Keratinocyte (primary cell): ENCODE data around the gene LGI4. TPM values are rescaled to one million over a fixed set of nuclear protein-coding genes. Genes with fewer than 3 reads are reported as not detected.

ENCODE experiments used
- DNase-seq: peaks from one replicate; pipeline ENCODE4 v3.0.0-alpha.2; 2011; ENCODE audit warnings: low read depth, missing footprints, low spot score
- FAIRE-seq: peaks from 2 replicates; lab custom pipeline; 2011; peaks lifted over from hg19 to GRCh38; lab: Jason Lieb, UNC
- H2AFZ ChIP-seq: 2 replicates; pipeline ENCODE4 v1.6.0; 2012; ENCODE audit warnings: low read length, control low read depth, inconsistent platforms; ENCODE audit not compliant: control insufficient read depth
- H3K27ac ChIP-seq: 2 replicates; pipeline ENCODE4 v1.5.1; 2011; ENCODE audit warnings: low read length; ENCODE audit not compliant: control insufficient read depth, insufficient read depth
- H3K27me3 ChIP-seq: 3 replicates; pipeline ENCODE4 v1.6.0; 2011; ENCODE audit warnings: low read length; ENCODE audit not compliant: control insufficient read depth, insufficient read depth; ENCODE audit errors: extremely low read depth
- H3K36me3 ChIP-seq, 2 experiments: 2 replicates in 1 of 2; 3 replicates in 1 of 2; pipeline ENCODE4 v1.5.1; 2011; ENCODE audit warnings: low read length in 2 of 2, mild to moderate bottlenecking in 1 of 2; ENCODE audit not compliant: control insufficient read depth in 2 of 2, insufficient read depth in 2 of 2; ENCODE audit errors: extremely low read depth in 1 of 2
- H3K4me1 ChIP-seq: 3 replicates; pipeline ENCODE4 v1.5.1; 2011; ENCODE audit warnings: low read length; ENCODE audit not compliant: control insufficient read depth, insufficient read depth; ENCODE audit errors: extremely low read depth
- H3K4me2 ChIP-seq: 3 replicates; pipeline ENCODE4 v1.6.0; 2011; ENCODE audit warnings: low read depth, low read length; ENCODE audit not compliant: control insufficient read depth, insufficient read depth; ENCODE audit errors: extremely low read depth
- H3K4me3 ChIP-seq, 3 experiments: fragments of 200-600 bp in 1 of 3; sonication (generic) in 1 of 3; 2 replicates in 2 of 3; 3 replicates in 1 of 3; pipeline ENCODE4 v1.5.1; 2011 to 2016; ENCODE audit warnings: low read length in 3 of 3, mild to moderate bottlenecking in 3 of 3, control low read depth in 2 of 3, inconsistent platforms in 1 of 3, low read depth in 1 of 3, mixed read lengths in 1 of 3, mixed run types in 1 of 3, moderate library complexity in 1 of 3; ENCODE audit not compliant: control insufficient read depth in 2 of 3, insufficient read depth in 2 of 3; ENCODE audit errors: extremely low read depth in 1 of 3
- H3K79me2 ChIP-seq: 2 replicates; pipeline ENCODE4 v1.6.0; 2012; ENCODE audit warnings: low read length; ENCODE audit not compliant: control insufficient read depth, insufficient read depth
- H3K9ac ChIP-seq: 3 replicates; pipeline ENCODE4 v1.6.0; 2011; ENCODE audit warnings: low read length; ENCODE audit not compliant: control insufficient read depth, insufficient read depth; ENCODE audit errors: extremely low read depth
- H3K9me1 ChIP-seq: 3 replicates; pipeline ENCODE4 v1.6.0; 2011; ENCODE audit warnings: low read length; ENCODE audit not compliant: control insufficient read depth, insufficient read depth; ENCODE audit errors: extremely low read depth
- H3K9me3 ChIP-seq: 2 replicates; pipeline ENCODE4 v1.5.1; 2012; ENCODE audit warnings: low read depth, low read length; ENCODE audit not compliant: control insufficient read depth
- H4K20me1 ChIP-seq: 3 replicates; pipeline ENCODE4 v1.6.0; 2011; ENCODE audit warnings: low read length; ENCODE audit not compliant: control insufficient read depth, insufficient read depth; ENCODE audit errors: extremely low read depth
- CTCF ChIP-seq, 3 experiments: IDR thresholded peaks in 1 of 3; conservative IDR thresholded peaks in 1 of 3; optimal IDR thresholded peaks in 1 of 3; 2 replicates in 2 of 3; 3 replicates in 1 of 3; pipeline versions ENCODE3 to v1.5.1; 2011; ENCODE audit warnings: low read length in 3 of 3, mild to moderate bottlenecking in 3 of 3, moderate library complexity in 2 of 3, control low read depth in 1 of 3, inconsistent platforms in 1 of 3; ENCODE audit not compliant: insufficient read depth in 2 of 3; ENCODE audit errors: extremely low read depth in 1 of 3
- EZH2 ChIP-seq: IDR thresholded peaks from one replicate; pipeline ENCODE4 v1.6.1; 2012; ENCODE audit warnings: inconsistent platforms, mild to moderate bottlenecking, low read length, moderate library complexity
- dilution Hi-C: fragments of 300-500 bp; cut with MboI; formaldehyde crosslinking; loops from one replicate; pipeline ENCODE4 v1.7.0; 2020; ENCODE audit warnings: low sequenced_read_pairs; ENCODE audit not compliant: extremely low pct_ligation_motif_present
- polyA plus RNA-seq, 5 experiments: library from polyadenylated mRNA; depleted of rRNA in 3 of 5; stranded (reverse) in 3 of 5; stranded (forward) in 1 of 5; unstranded in 1 of 5; fragments of >200 nt; gene quantifications; 1 replicate in 1 of 5; 2 replicates in 3 of 5; 3 replicates in 1 of 5; pipeline versions ENCODE4 v1.2.1 to v1.2.3, GENCODE V29; 2011 to 2012; ENCODE audit warnings: missing spikeins in 2 of 5, low read depth in 1 of 5, low replicate concordance in 1 of 5

Gene LGI4
- polyA plus RNA-seq, 1 donor (not counting 4 experiments of a cell fraction or from before 2014, with no cell fraction given), result 0.01 TPM

DNA sequence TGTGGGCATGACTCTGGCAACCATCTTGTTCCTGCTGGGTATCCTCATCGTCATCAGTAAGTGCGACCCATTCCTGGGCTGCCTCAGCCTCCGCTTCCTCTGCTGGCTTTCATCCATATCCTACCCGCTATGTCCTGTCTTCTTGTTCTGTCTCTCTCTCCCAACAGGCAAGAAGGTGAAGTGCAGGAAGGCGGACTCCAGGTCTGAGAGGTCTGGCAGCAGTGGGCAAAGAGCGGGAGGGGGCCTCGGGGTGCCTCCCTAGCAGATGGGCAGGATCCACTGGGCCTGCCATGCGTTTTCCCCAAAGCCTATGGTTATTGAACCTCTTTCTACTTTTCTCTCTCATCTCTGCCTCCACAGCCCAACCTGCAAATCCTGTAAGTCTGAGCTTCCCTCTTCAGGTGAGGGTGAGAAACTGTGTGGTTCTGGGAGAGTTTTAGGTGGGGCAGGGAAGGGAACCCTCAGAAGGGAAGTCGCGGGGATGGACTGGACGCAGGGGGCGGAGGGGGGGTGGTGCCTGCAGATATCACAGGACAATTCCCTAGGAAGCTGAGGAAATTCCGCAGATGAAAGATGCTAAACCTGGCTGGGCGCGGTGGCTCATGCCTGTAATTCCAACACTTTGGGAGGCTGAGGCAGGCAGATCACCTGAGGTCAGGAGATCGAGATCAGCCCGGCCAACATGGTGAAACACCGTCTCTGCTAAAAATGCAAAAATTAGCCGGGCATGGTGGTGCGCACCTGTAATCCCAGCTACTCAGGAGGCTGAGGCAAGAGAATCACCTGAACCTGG is 16.6 kb upstream of the LGI4 start:
- Histone ChIP-seq H3K4me1 (peaks cover 19% of the 10 kb centered on the region), H3K4me2 (no peak overlapping the region), H3K27me3 (no peaks in the 10 kb centered on the region), H3K9me3 (no peaks in the 10 kb centered on the region), H3K79me2 (peaks cover 20% of the 10 kb centered on the region), H3K27ac (no peak overlapping the region), H4K20me1 (no peaks in the 10 kb centered on the region), H3K9ac (no peak overlapping the region), H3K36me3 (peaks cover 0 to 3% of the 10 kb centered on the region in 2 experiments), H3K4me3 (no peak overlapping the region), H2AFZ (no peak overlapping the region), H3K9me1 (no peaks in the 10 kb centered on the region)
- DNase-seq (no peak), FAIRE-seq (no peak)
- TF ChIP-seq EZH2, result no peak
- TF ChIP-seq CTCF (optimal IDR thresholded peaks at IDR 0.05 in 1 of 3, IDR thresholded peaks at IDR 0.05 in 1 of 3, conservative IDR thresholded peaks at IDR 0.05 in 1 of 3; ENCODE audit: extremely low read depth in 1 of 3, insufficient read depth in 2 of 3, low read length in 3 of 3), result no peak
- dilution Hi-C loops, result no loop called here

DNA sequence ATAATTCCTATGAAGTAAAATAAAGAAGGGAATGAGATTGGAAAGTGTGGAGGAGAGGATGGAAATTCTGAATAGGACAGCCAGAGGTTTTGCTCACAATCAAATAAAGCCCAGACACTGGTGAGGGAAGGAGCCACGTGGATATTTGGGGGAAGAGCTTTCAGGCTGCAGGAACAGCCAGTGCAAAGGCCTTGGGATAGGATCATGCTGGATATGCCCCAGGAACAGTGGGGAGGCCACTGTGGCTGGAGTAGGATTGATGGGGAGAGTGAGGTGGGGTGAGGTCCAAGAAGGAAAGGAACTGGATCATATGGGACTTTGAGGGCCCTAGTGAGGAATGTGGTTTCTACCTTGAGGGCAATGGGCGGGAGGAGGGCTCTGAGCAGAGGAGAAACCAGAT is 15.6 kb upstream of the LGI4 start:
- Histone ChIP-seq H3K4me2 (no peak overlapping the region), H3K9ac (no peak overlapping the region), H3K9me3 (no peaks in the 10 kb centered on the region), H3K27ac (no peak overlapping the region), H3K27me3 (no peaks in the 10 kb centered on the region), H3K4me3 (no peak overlapping the region), H3K79me2 (peaks cover 9% of the 10 kb centered on the region), H2AFZ (no peak overlapping the region), H3K36me3 (no peaks in the 10 kb centered on the region), H3K4me1 (peaks cover 10% of the 10 kb centered on the region), H4K20me1 (no peaks in the 10 kb centered on the region), H3K9me1 (no peaks in the 10 kb centered on the region)
- FAIRE-seq, result no peak
- no peak for DNase-seq
- dilution Hi-C loops, result no loop called here
- no peak for TF ChIP-seq CTCF (optimal IDR thresholded peaks at IDR 0.05 in 1 of 3, IDR thresholded peaks at IDR 0.05 in 1 of 3, conservative IDR thresholded peaks at IDR 0.05 in 1 of 3; ENCODE audit: extremely low read depth in 1 of 3, insufficient read depth in 2 of 3, low read length in 3 of 3)
- TF ChIP-seq EZH2, result no peak
